HG02623 (cell line): Measurements from ENCODE around the gene TTLL11.

ENCODE experiments used
- ATAC-seq: cut with Tn5 transposase; IDR thresholded peaks from one replicate; pipeline ENCODE4 v1.9.1; 2021; ENCODE audit warnings: moderate library complexity; ENCODE audit not compliant: unreplicated experiment

Gene TTLL11

GRCh38 chr9:122110100-122110833 lies 17.2 kb upstream of the TTLL11 start:
- ATAC-seq = no peak

GRCh38 chr9:122109035-122109813 lies 16.1 kb upstream of the TTLL11 start:
- ATAC-seq = no peak

GRCh38 chr9:122107291-122107805 lies 14.2 kb upstream of the TTLL11 start:
- no peak for ATAC-seq

GRCh38 chr9:122106576-122106975 lies 13.5 kb upstream of the TTLL11 start:
- no peak for ATAC-seq

- ATAC-seq = no peak
Observed at GRCh38 chr9:122103985-122104384, 10.9 kb upstream of the TTLL11 start.

GRCh38 chr9:122102156-122102555 lies 9.0 kb upstream of the TTLL11 start:
- ATAC-seq = no peak

- no peak for ATAC-seq
Observed at GRCh38 chr9:122100756-122101155, 7.6 kb upstream of the TTLL11 start.

- peak; percentile 68 for ATAC-seq
Observed at GRCh38 chr9:122099271-122099869, 6.3 kb upstream of the TTLL11 start.

- ATAC-seq = no peak
Observed at GRCh38 chr9:122097679-122098315, 4.7 kb upstream of the TTLL11 start.

- no peak for ATAC-seq
Observed at GRCh38 chr9:122096620-122097415, 3.7 kb upstream of the TTLL11 start.

GRCh38 chr9:122095010-122095767 lies 2.1 kb upstream of the TTLL11 start:
- no peak for ATAC-seq

- no peak for ATAC-seq
Observed at GRCh38 chr9:122091682-122092592, 1.2 kb downstream of the TTLL11 start.

GRCh38 chr9:122090981-122091380 lies 2.1 kb downstream of the TTLL11 start:
- no peak for ATAC-seq

GRCh38 chr9:122090287-122090883 lies 2.7 kb downstream of the TTLL11 start:
- ATAC-seq = no peak

- ATAC-seq = no peak
Observed at GRCh38 chr9:122088880-122089706, 4.0 kb downstream of the TTLL11 start.

GRCh38 chr9:122087406-122088200 lies 5.5 kb downstream of the TTLL11 start:
- ATAC-seq = no peak

GRCh38 chr9:122086873-122087272 lies 6.2 kb downstream of the TTLL11 start:
- no peak for ATAC-seq
